Breast epithelium (tissue), 4 donors: ENCODE measurements around the gene GNAT3. TPM values are rescaled to one million over a fixed set of nuclear protein-coding genes. Genes with fewer than 3 reads are reported as not detected.

Source experiments
- DNase-seq, 2 donors: peaks; one replicate each; pipeline ENCODE4 v3.0.0-alpha.2; 2019; ENCODE audit warnings: low spot score in 2 of 2
- H3K27ac ChIP-seq, 2 donors: fragments of 200-600 bp; sonication (generic) in 1 of 2; one replicate each; pipeline ENCODE4 v1.5.1; 2016 to 2019; ENCODE audit warnings: mild to moderate bottlenecking in 1 of 2
- H3K27me3 ChIP-seq, 2 donors: fragments of 200-600 bp; sonication (generic) in 1 of 2; one replicate each; pipeline versions ENCODE4 v1.5.1 to v1.6.0; 2017 to 2019; ENCODE audit warnings: control low read depth in 1 of 2, mild to moderate bottlenecking in 1 of 2
- H3K36me3 ChIP-seq: fragments of 200-600 bp; one replicate; pipeline ENCODE4 v1.5.1; 2019
- H3K4me1 ChIP-seq, 2 donors: fragments of 200-600 bp; sonication (generic); one replicate each; pipeline ENCODE4 v1.5.1; 2016 to 2019; ENCODE audit warnings: control low read depth in 1 of 2
- H3K4me3 ChIP-seq, 3 donors: fragments of 200-600 bp; sonication (generic); 1 replicate in 2 of 3; 2 replicates in 1 of 3; pipeline ENCODE4 v1.5.1; 2016 to 2019; ENCODE audit warnings: mild to moderate bottlenecking in 3 of 3, moderate library complexity in 2 of 3
- H3K9me3 ChIP-seq, 2 donors: fragments of 200-600 bp; sonication (generic) in 1 of 2; one replicate each; pipeline ENCODE4 v1.5.1; 2016 to 2019; ENCODE audit warnings: control low read depth in 1 of 2
- CTCF ChIP-seq, 3 donors: fragments of 450-650 bp; IDR thresholded peaks; one replicate each; pipeline ENCODE4 v1.5.1; 2016 to 2017; ENCODE audit warnings: antibody characterized with exemption in 3 of 3, mild to moderate bottlenecking in 3 of 3, moderate library complexity in 3 of 3
- POLR2A ChIP-seq: fragments of 450-650 bp; IDR thresholded peaks from one replicate; pipeline ENCODE4 v1.6.1; 2016; ENCODE audit warnings: antibody characterized with exemption, mild to moderate bottlenecking, moderate library complexity
- POLR2AphosphoS5 ChIP-seq, 3 donors: sonication (generic); formaldehyde crosslinking; IDR thresholded peaks; one replicate each; pipeline ENCODE4 v1.6.1; 2017; ENCODE audit warnings: antibody characterized with exemption in 3 of 3
- intact Hi-C: fragments of 100-400 bp; cut with DNase I; formaldehyde crosslinking; loops from one replicate; pipeline ENCODE4 v1.15.1; 2023; ENCODE audit warnings: low total_unique reads
- total RNA-seq, 3 donors: library from RNA; depleted of rRNA; stranded (reverse); fragments of >200 nt; gene quantifications; one replicate each; pipeline ENCODE4 v1.1.0, GENCODE V29; 2016

GNAT3 gene
- total RNA-seq, 3 donors from 2014 or later, result not detected

- Histone ChIP-seq H3K36me3 (no peaks in the 10 kb centered on the region), H3K9me3 (no peaks in the 10 kb centered on the region), H3K27ac (no peak overlapping the region), H3K27me3 (no peaks in the 10 kb centered on the region), H3K4me3 (no peak overlapping the region), H3K4me1 (no peaks in the 10 kb centered on the region)
- intact Hi-C loops, result no loop called here
- DNase-seq, result no peak
- TF ChIP-seq CTCF (IDR thresholded peaks at IDR 0.05), result no peak
Measured at GRCh38 chr7:80415522-80415921, 96.3 kb downstream of the GNAT3 start.

GRCh38 chr7:80415114-80415513, 96.8 kb downstream of the GNAT3 start:
- Histone ChIP-seq H3K27ac (no peak overlapping the region), H3K27me3 (no peaks in the 10 kb centered on the region), H3K36me3 (no peaks in the 10 kb centered on the region), H3K4me3 (no peak overlapping the region), H3K9me3 (no peaks in the 10 kb centered on the region), H3K4me1 (no peaks in the 10 kb centered on the region)
- DNase-seq, result no peak
- intact Hi-C loops, result no loop called here
- TF ChIP-seq POLR2AphosphoS5 (IDR thresholded peaks at IDR 0.05), result no peak
- TF ChIP-seq CTCF (IDR thresholded peaks at IDR 0.05), result no peak
- no peak for TF ChIP-seq POLR2A

GRCh38 chr7:80414331-80414730, 97.5 kb downstream of the GNAT3 start:
- H3K27me3 ChIP-seq, result no peaks in the 10 kb centered on the region
- intact Hi-C loops, result no loop called here
- TF ChIP-seq CTCF (IDR thresholded peaks at IDR 0.05) (no peak), POLR2A (no peak), POLR2AphosphoS5 (IDR thresholded peaks at IDR 0.05) (no peak)

GRCh38 chr7:80413383-80413945, 98.4 kb downstream of the GNAT3 start:
- TF ChIP-seq POLR2A (no peak), CTCF (IDR thresholded peaks at IDR 0.05) (no peak), POLR2AphosphoS5 (IDR thresholded peaks at IDR 0.05) (no peak)
- Histone ChIP-seq H3K4me3 (no peak overlapping the region), H3K4me1 (no peaks in the 10 kb centered on the region), H3K9me3 (no peaks in the 10 kb centered on the region), H3K27ac (no peak overlapping the region), H3K27me3 (no peaks in the 10 kb centered on the region), H3K36me3 (no peaks in the 10 kb centered on the region)
- intact Hi-C loops, result no loop called here
- no peak for DNase-seq

More at GRCh38 chr7:80414331-80414730, 97.5 kb downstream of the GNAT3 start:
- DNase-seq, result no peak
- no peak overlapping the region for H3K4me3 ChIP-seq
- no peaks in the 10 kb centered on the region for H3K36me3 ChIP-seq
- H3K27ac ChIP-seq, result no peak overlapping the region
- no peaks in the 10 kb centered on the region for H3K4me1 ChIP-seq
- H3K9me3 ChIP-seq, result no peaks in the 10 kb centered on the region

- DNase-seq, result no peak
- no peak for TF ChIP-seq POLR2AphosphoS5 (IDR thresholded peaks at IDR 0.05)
- TF ChIP-seq POLR2A, result no peak
- TF ChIP-seq CTCF (IDR thresholded peaks at IDR 0.05), result no peak
- Histone ChIP-seq H3K27me3 (no peaks in the 10 kb centered on the region), H3K9me3 (no peaks in the 10 kb centered on the region), H3K4me3 (no peak overlapping the region), H3K4me1 (no peaks in the 10 kb centered on the region), H3K27ac (no peak overlapping the region), H3K36me3 (no peaks in the 10 kb centered on the region)
- intact Hi-C loops, result no loop called here
Measured at GRCh38 chr7:80412842-80413241, 99.0 kb downstream of the GNAT3 start.
